ENCODE results near the gene RTN1. TPM values are rescaled to one million over a fixed set of nuclear protein-coding genes. Genes with fewer than 3 reads are reported as not detected.
A peak's percentile ranks its signal among the peaks of the same experiment; 100 is the strongest.

RTN1 gene
- total and polyA plus RNA-seq, 12 donors: 0.40 to 5.5 (median 0.91) TPM

DNA sequence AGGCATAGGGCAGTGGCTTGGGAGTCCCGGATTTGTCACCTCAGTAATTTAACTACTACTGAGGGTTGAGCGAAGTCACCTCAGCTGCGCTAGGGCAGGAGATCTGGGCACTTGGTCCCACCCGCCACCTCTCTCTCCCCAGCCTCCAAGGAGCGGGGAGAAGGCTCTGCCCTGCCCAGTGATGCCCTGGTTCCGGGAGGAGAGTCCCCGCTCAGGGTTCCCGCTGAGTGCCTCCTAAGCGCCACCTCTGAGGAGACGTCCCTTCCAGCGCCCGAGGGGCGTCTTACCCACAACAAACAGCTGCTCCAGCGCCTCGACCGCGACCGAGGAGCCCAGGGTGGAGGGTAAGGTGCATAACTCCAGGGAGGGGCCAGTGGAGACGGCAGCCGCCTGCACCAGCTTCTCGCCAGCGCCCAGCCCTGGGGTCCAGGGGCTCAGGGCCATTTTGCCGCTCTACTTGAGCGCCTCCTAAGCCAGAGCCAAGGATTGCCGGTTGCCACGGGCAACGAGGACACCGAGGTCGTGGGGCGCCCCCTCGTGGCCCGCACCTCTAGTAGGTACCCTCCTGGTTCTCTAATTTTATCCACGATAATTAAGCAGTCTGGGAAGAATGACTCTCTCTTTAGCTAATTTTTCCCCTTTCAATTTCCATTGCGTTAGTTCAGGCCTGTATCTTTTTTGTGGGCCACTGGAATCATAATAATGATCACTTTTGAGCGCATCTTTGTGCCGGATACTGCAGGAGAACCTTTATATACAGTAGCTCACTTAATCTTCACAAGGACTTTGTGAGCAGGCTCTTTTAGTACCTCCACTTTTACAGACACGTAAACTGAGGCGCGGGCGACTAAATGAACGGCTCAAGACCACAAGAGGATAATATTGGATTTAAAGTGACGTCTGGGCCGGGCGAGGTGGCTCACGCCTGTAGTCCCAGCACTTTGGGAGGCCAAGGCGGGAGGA is 294.0 kb downstream of the RTN1 start, which contains the start of gene CCDC175:
CCDC175 (minus strand) TSS at position 481 of the 963 bp plus-strand sequence; CDS start at position 444, 37 bp downstream.
- intact Hi-C loops (cut with DNase I): loop anchor here in 2 of 10 donors (10.0 kb wide), 2 partner anchors 72 to 452 kb away; no protein-coding TSS in a partner anchor
- 18 to 20% methylated on average over 46 of the region's 46 CpGs for WGBS, 2 donors

DNA sequence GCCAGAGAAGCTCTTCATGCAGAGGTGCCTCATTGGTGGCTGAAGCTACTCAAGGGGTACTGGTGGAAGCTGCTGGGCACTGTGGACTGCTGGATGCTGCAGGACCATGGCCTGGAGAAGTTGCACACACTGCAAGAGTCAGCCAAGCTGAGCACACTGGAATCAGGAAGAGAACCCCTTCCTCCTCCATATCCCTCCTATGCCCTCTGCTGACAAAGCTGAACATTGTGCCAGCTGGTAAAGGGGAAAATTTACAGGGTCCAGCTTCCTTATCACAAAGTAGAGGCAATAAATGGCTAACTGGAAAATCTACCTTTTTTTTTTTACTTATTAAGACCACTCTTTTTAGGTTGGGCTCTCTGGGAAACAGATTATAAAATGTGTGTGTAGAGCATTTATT is 300.5 kb downstream of the RTN1 start:
- TF ChIP-seq, protein P1, sequence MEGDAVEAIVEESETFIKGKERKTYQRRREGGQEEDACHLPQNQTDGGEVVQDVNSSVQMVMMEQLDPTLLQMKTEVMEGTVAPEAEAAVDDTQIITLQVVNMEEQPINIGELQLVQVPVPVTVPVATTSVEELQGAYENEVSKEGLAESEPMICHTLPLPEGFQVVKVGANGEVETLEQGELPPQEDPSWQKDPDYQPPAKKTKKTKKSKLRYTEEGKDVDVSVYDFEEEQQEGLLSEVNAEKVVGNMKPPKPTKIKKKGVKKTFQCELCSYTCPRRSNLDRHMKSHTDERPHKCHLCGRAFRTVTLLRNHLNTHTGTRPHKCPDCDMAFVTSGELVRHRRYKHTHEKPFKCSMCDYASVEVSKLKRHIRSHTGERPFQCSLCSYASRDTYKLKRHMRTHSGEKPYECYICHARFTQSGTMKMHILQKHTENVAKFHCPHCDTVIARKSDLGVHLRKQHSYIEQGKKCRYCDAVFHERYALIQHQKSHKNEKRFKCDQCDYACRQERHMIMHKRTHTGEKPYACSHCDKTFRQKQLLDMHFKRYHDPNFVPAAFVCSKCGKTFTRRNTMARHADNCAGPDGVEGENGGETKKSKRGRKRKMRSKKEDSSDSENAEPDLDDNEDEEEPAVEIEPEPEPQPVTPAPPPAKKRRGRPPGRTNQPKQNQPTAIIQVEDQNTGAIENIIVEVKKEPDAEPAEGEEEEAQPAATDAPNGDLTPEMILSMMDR (IDR thresholded peaks at IDR 0.05): no peak
- DNase-seq: no peak
- intact Hi-C loops (cut with DNase I): loop anchor here in 2 of 10 donors (10.0 kb wide), 2 partner anchors 65 to 445 kb away; no protein-coding TSS in a partner anchor

More for the DNA sequence above, 294.0 kb downstream of the RTN1 start, which contains the start of gene CCDC175:
- DNase-seq (peak; percentile 61 to 81), ATAC-seq (peak; percentile 69 to 92 (median 80))
- H3K4me3 ChIP-seq: peak within 1 kb of the TSS in 9 of 10 donors; percentile 16 to 54 (median 43)
- TF ChIP-seq, protein P1 (IDR thresholded peaks at IDR 0.05): peak; percentile 31 to 71 (median 63)
- peaks cover 0 to 12% (median 5%) of the 10 kb centered on the region in 9 donors for H3K4me1 ChIP-seq
- peaks cover 0 to 45% (median 19%) of the 10 kb centered on the region in 7 donors for H3K27me3 ChIP-seq
- H3K36me3 ChIP-seq: no peaks in the 10 kb centered on the region
- H3K9me3 ChIP-seq: no peaks in the 10 kb centered on the region
- H3K27ac ChIP-seq: no peak within 1 kb of the TSS

DNA sequence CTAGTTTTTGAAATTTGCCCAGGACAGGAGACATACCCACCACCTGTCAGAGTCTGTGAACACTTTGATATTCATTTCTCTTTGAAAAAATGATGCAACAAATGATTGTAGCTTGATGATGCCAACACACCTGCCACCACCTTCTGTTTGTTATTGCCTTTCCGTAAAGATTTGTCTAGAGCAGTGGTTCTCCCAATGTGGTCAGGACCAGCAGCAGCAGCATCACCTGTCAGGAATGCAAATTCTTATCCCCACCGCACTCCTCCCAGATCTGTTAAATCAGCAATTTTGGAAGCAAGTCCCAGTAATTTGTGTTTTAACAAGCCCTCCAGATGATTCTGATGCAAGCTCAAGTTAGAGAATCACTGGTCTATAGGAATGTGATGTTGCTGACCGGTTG is 303.9 kb downstream of the RTN1 start:
- no peaks in the 10 kb centered on the region for H3K36me3 ChIP-seq

More for the DNA sequence above, 300.5 kb downstream of the RTN1 start:
- H3K36me3 ChIP-seq: no peaks in the 10 kb centered on the region
- H3K27me3 ChIP-seq: peaks cover 0 to 22% (median 3%) of the 10 kb centered on the region in 7 donors
- no peak overlapping the region for H3K27ac ChIP-seq
- H3K4me3 ChIP-seq: no peak overlapping the region
- ATAC-seq: no peak
- no peaks in the 10 kb centered on the region for H3K4me1 ChIP-seq
- H3K9me3 ChIP-seq: no peaks in the 10 kb centered on the region

DNA sequence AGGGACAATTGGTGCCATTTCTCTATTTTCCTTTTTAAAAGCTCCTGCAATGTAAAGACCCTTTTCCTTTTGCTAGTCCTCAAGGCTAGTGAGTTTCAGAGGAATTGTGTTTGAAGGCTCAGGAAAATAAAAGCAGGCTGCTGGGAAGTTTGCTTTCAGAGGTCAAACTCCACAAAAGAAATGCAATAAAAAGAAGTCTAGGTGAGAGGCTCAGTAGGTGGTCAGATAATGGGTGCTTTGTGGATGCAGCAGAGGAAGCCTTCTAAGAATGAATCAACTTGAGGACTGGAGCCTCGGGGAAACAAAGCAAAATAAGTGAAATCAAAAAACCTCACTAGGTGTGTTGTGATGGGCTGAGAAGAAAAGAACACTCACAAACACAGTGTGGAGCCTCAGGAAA is 304.3 kb downstream of the RTN1 start:
- no peak for ATAC-seq
- intact Hi-C loops (cut with DNase I): no loop called here
- no peaks in the 10 kb centered on the region for H3K36me3 ChIP-seq
- H3K9me3 ChIP-seq: no peaks in the 10 kb centered on the region
- H3K4me3 ChIP-seq: no peak overlapping the region
- no peak for DNase-seq
- TF ChIP-seq, protein P1 (IDR thresholded peaks at IDR 0.05): no peak
- no peak overlapping the region for H3K27ac ChIP-seq
- H3K4me1 ChIP-seq: no peaks in the 10 kb centered on the region
- H3K27me3 ChIP-seq: peaks cover 0 to 33% (median 6%) of the 10 kb centered on the region in 7 donors
- 33 to 54% methylated on average over 1 of the region's 1 CpG for WGBS, 2 donors

More for the DNA sequence above, 303.9 kb downstream of the RTN1 start:
- DNase-seq: no peak
- Histone ChIP-seq H3K9me3 (no peaks in the 10 kb centered on the region), H3K4me1 (no peaks in the 10 kb centered on the region), H3K27ac (no peak overlapping the region), H3K4me3 (no peak overlapping the region), H3K27me3 (peaks cover 0 to 33% (median 6%) of the 10 kb centered on the region in 7 donors)
- intact Hi-C loops (cut with DNase I): no loop called here
- TF ChIP-seq, protein P1 (IDR thresholded peaks at IDR 0.05): no peak
- no peak for ATAC-seq
- WGBS, 2 donors: 73 to 75% methylated on average over 3 of the region's 3 CpGs
